Prostate gland (tissue), 2 donors: ENCODE measurements around the gene UPK1B. TPM values are rescaled to one million over a fixed set of nuclear protein-coding genes. Genes with fewer than 3 reads are reported as not detected.
A peak's percentile ranks its signal among the peaks of the same experiment; 100 is the strongest.

Experiments used
- DNase-seq: peaks from one replicate; pipeline ENCODE4 v3.0.0-alpha.2; 2019; ENCODE audit warnings: low spot score
- H3K27ac ChIP-seq, 2 donors: fragments of 200-600 bp; sonication (generic); 2 replicates each; pipeline ENCODE4 v1.5.1; 2017 to 2019
- H3K27me3 ChIP-seq: fragments of 200-600 bp; sonication (generic); replicated peaks from 2 replicates; pipeline ENCODE4 v1.5.1; 2019; ENCODE audit not compliant: insufficient read depth
- H3K36me3 ChIP-seq, 2 donors: fragments of 200-600 bp; sonication (generic); 1 replicate in 1 of 2; 2 replicates in 1 of 2; pipeline versions ENCODE4 v1.5.1 to v1.8.1; 2017 to 2019
- H3K4me1 ChIP-seq: fragments of 200-600 bp; sonication (generic); replicated peaks from 2 replicates; pipeline ENCODE4 v1.5.1; 2019
- H3K4me3 ChIP-seq, 2 donors: fragments of 200-600 bp; sonication (generic); 2 replicates each; pipeline ENCODE4 v1.5.1; 2017 to 2019
- H3K9me3 ChIP-seq: fragments of 200-600 bp; sonication (generic); 2 replicates; pipeline ENCODE4 v1.5.1; 2017
- CTCF ChIP-seq, 4 experiments: fragments of 200-600 bp in 2 of 4; fragments of 450-650 bp in 2 of 4; sonication (generic) in 2 of 4; IDR thresholded peaks; 1 replicate in 3 of 4; 2 replicates in 1 of 4; pipeline ENCODE4 v1.5.1; 2016 to 2019; ENCODE audit warnings: antibody characterized with exemption in 4 of 4, mild to moderate bottlenecking in 2 of 4, moderate library complexity in 2 of 4
- POLR2A ChIP-seq: fragments of 450-650 bp; IDR thresholded peaks from one replicate; pipeline ENCODE4 v1.6.1; 2016; ENCODE audit warnings: antibody characterized with exemption, mild to moderate bottlenecking
- POLR2AphosphoS5 ChIP-seq: sonication (generic); formaldehyde crosslinking; IDR thresholded peaks from one replicate; pipeline ENCODE4 v1.6.1; 2017; ENCODE audit warnings: antibody characterized with exemption
- WGBS: methylation state at CpG from one replicate; pipeline ENCODE4 v1.1.5; 2018; 5-methylcytosine and 5-hydroxymethylcytosine counted together
- intact Hi-C: fragments of 100-400 bp; cut with DNase I; formaldehyde crosslinking; loops from one replicate; pipeline ENCODE4 v1.14.2; 2022
- total RNA-seq, 2 donors: library from RNA; depleted of rRNA; stranded (reverse); fragments of >200 nt; gene quantifications; one replicate each; pipeline ENCODE4 v1.1.0, GENCODE V29; 2016

The UPK1B gene
- total RNA-seq, 2 donors from 2014 or later, result not detected

GRCh38 chr3:119184796-119185570, 11.6 kb downstream of the UPK1B start:
- Histone ChIP-seq H3K9me3 (no peaks in the 10 kb centered on the region), H3K27ac (no peak overlapping the region), H3K36me3 (no peaks in the 10 kb centered on the region), H3K4me3 (no peak overlapping the region), H3K27me3 (no peaks in the 10 kb centered on the region), H3K4me1 (no peaks in the 10 kb centered on the region)
- no peak for DNase-seq
- intact Hi-C loops, result no loop called here
- 65% methylated on average over 7 of the region's 7 CpGs for WGBS
- TF ChIP-seq POLR2A (no peak), CTCF (IDR thresholded peaks at IDR 0.05) (no peak), POLR2AphosphoS5 (peak; percentile 34)

GRCh38 chr3:119187266-119187665, 13.9 kb downstream of the UPK1B start:
- H3K36me3 ChIP-seq, result no peaks in the 10 kb centered on the region
- no peaks in the 10 kb centered on the region for H3K9me3 ChIP-seq
- TF ChIP-seq CTCF (IDR thresholded peaks at IDR 0.05), result no peak
- no peak for TF ChIP-seq POLR2A
- no peak for TF ChIP-seq POLR2AphosphoS5
- no peaks in the 10 kb centered on the region for H3K27me3 ChIP-seq
- no peak overlapping the region for H3K27ac ChIP-seq
- intact Hi-C loops, result no loop called here
- no peak overlapping the region for H3K4me3 ChIP-seq
- no peaks in the 10 kb centered on the region for H3K4me1 ChIP-seq
- no peak for DNase-seq

GRCh38 chr3:119191800-119192199, 18.4 kb downstream of the UPK1B start:
- TF ChIP-seq POLR2A (no peak), POLR2AphosphoS5 (no peak), CTCF (IDR thresholded peaks at IDR 0.05) (no peak)
- Histone ChIP-seq H3K36me3 (no peaks in the 10 kb centered on the region), H3K9me3 (no peaks in the 10 kb centered on the region), H3K27ac (no peak overlapping the region), H3K4me1 (no peaks in the 10 kb centered on the region), H3K4me3 (no peak overlapping the region), H3K27me3 (no peaks in the 10 kb centered on the region)
- no peak for DNase-seq
- 84% methylated on average over 1 of the region's 1 CpG for WGBS
- intact Hi-C loops, result no loop called here

GRCh38 chr3:119194237-119195150, 21.1 kb downstream of the UPK1B start:
- no peaks in the 10 kb centered on the region for H3K4me1 ChIP-seq
- H3K36me3 ChIP-seq, result no peaks in the 10 kb centered on the region
- no peak for DNase-seq
- 35% methylated on average over 7 of the region's 7 CpGs for WGBS
- no peaks in the 10 kb centered on the region for H3K27me3 ChIP-seq
- no peaks in the 10 kb centered on the region for H3K9me3 ChIP-seq
- no peak overlapping the region for H3K4me3 ChIP-seq
- no peak overlapping the region for H3K27ac ChIP-seq
- intact Hi-C loops, result no loop called here
- TF ChIP-seq POLR2AphosphoS5 (peak; percentile 11), POLR2A (no peak)

- no peaks in the 10 kb centered on the region for H3K36me3 ChIP-seq
- 16% methylated on average over 1 of the region's 1 CpG for WGBS
- no peak overlapping the region for H3K27ac ChIP-seq
- intact Hi-C loops, result no loop called here
- no peak overlapping the region for H3K4me3 ChIP-seq
- TF ChIP-seq POLR2AphosphoS5 (no peak), CTCF (IDR thresholded peaks at IDR 0.05) (no peak), POLR2A (no peak)
- H3K27me3 ChIP-seq, result no peaks in the 10 kb centered on the region
- H3K9me3 ChIP-seq, result no peaks in the 10 kb centered on the region
- H3K4me1 ChIP-seq, result no peaks in the 10 kb centered on the region
- DNase-seq, result no peak
These were observed 21.7 kb downstream of the UPK1B start for GRCh38 chr3:119195151-119195476.
